ENCODE results near the gene RABGAP1L.
"Not testable (repeated sequence)": the region's sequence is repeated elsewhere in the genome, so short reads cannot be mapped to it uniquely, and the experiment has no call there.

Gene RABGAP1L

DNA sequence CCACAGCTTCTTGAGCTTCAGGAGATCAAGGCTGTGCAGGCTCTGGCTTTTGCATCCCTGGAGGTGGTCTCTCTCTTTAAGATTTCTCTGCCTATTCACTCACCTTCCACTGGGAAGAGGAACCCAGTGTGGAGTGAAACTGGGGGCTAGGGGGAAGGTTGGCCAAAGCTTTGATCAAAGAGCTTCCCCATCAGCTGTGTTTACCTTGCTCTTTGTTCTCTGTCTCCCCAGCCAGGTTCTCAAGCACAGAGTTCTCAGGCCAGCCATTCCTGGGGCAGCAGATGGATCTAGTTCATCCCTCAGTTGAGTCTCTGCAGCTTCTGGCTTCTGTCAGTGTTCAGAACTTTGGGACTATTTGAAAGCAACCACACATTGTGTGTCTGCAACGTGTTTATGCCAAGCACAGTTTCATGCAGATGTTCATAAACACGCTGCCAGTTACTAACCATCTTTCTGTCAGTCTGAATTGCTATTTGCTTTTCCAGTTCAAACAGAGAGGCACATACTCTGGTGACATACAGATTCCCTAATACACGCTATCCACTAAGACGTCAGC is 881.1 kb downstream of the RABGAP1L start:
- TF ChIP-seq, protein P1, sequence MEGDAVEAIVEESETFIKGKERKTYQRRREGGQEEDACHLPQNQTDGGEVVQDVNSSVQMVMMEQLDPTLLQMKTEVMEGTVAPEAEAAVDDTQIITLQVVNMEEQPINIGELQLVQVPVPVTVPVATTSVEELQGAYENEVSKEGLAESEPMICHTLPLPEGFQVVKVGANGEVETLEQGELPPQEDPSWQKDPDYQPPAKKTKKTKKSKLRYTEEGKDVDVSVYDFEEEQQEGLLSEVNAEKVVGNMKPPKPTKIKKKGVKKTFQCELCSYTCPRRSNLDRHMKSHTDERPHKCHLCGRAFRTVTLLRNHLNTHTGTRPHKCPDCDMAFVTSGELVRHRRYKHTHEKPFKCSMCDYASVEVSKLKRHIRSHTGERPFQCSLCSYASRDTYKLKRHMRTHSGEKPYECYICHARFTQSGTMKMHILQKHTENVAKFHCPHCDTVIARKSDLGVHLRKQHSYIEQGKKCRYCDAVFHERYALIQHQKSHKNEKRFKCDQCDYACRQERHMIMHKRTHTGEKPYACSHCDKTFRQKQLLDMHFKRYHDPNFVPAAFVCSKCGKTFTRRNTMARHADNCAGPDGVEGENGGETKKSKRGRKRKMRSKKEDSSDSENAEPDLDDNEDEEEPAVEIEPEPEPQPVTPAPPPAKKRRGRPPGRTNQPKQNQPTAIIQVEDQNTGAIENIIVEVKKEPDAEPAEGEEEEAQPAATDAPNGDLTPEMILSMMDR (IDR thresholded peaks at IDR 0.05; ENCODE audit: borderline replicate concordance, control extremely low read depth, extremely low read depth, insufficient read depth, missing control alignments) = no peak
- DNase-seq (ENCODE audit: low spot score) = no peak
- in situ Hi-C loops (cut with MboI; ENCODE audit: low sequenced_read_pairs, unreplicated experiment) = no loop called here

DNA sequence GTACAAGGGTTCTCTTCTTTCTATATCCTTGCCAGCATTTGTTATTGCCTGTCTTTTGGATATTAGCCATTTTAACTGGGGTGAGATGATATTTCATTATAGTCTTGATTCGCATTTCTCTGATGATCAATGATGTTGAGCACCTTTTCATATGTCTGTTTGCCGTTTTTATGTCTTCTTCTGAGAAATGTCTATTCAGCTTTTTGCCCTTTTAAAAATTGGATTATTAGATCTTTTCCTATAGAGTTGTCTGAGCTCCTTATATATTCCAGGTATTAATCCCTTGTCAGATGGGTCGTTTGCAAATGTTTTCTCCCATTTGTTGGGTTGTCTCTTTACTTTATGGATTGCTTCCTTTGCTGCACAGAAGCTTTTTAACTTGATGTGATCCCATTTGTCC is 883.3 kb downstream of the RABGAP1L start:
- no peak for DNase-seq (ENCODE audit: low spot score)
- in situ Hi-C loops (cut with MboI; ENCODE audit: low sequenced_read_pairs, unreplicated experiment) = no loop called here
- TF ChIP-seq, protein P1 (IDR thresholded peaks at IDR 0.05; ENCODE audit: borderline replicate concordance, control extremely low read depth, extremely low read depth, insufficient read depth, missing control alignments) = no peak

DNA sequence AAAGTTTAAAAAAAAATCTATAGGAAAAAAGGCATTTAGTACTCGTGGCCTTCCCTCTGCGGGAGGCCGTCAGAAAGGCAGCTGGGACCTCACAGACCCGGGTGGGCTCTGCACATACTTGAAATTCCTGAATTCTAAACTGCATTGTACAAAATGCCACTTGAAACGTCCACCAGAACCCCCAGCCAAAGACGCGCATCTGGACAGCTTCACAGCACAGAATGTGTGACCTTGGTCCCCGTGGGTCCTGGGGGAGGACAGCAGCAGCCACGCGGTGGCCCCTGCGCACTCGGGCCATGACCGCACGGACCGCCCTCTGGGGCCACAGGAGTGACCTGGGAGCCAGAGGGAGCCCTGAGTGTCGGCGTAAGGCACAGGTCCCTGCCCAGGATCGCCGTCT is 884.5 kb downstream of the RABGAP1L start:
- in situ Hi-C loops (cut with MboI; ENCODE audit: low sequenced_read_pairs, unreplicated experiment) = no loop called here
- DNase-seq (ENCODE audit: low spot score) = no peak
- TF ChIP-seq, protein P1 (IDR thresholded peaks at IDR 0.05; ENCODE audit: borderline replicate concordance, control extremely low read depth, extremely low read depth, insufficient read depth, missing control alignments) = no peak

DNA sequence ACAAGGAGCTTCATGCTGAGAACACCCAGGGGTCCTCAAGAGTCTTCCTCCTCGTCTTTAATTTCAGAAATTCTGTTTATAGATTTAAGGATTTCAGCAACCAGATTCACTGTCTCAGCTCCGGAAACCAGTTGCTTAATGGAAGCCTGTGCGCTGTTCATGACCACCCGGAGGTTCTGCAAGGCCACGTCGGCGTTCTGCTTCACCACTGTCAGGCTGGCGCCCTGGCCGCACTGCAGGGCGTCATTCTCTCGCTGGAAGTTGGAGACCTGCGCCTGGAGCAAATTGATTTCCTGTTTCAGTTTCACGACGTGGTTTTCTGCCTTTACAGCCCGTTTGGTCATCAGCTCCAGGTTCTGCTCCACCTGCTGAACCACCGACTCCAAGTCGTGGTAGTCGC is 885.3 kb downstream of the RABGAP1L start:
- in situ Hi-C loops (cut with MboI; ENCODE audit: low sequenced_read_pairs, unreplicated experiment); DNase-seq (ENCODE audit: low spot score): not testable (repeated sequence)

Data from GM13976 (cell line).